ENCODE data around the gene NKD1.
"Not testable (repeated sequence)": the region's sequence is repeated elsewhere in the genome, so short reads cannot be mapped to it uniquely, and the experiment has no call there.

Gene NKD1

DNA sequence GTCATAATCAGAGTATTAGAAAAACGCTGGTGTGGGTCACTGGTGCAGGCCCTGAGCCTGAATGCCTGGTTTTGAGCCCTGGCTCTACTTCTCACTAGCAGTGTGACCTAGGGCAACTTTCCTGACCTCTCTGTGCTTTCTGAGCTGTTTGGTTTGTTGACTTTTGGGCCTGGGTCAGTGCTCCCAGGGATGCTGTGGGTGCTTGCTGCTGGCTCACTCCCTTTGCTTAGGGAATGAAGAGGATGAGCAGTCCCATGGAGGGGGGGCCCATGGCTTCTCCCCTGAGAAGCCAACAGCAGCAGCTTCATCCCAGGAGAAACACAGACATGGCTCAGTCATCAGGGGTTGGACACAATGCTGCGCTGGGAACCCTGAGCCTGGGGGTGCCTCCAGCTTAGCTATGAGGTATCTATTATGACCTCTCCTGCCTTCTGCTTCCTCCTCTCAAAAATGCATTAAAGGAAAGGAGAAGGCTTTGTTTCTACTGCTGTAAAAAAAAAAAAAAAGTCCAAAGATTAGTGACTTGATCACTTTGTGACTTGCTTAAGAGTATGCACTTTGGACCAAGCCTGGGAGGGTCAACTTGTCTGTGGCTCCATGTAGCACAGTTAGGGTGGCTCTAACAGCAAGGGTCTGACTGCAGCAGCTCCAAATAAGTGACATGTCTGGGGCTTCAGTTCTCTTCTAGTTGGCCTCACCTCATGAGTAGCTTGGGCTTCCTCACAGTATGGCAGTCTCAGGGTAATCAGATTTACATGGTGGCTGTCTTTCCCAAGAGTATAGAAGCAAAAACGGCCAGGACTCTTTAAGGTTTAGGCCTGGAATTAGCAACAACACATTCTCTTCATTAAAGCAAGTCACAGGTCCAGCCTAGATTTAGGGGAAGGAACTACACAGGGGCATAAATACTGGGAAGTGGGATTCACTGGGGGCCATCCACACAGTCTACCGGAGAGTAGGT is 13.0 kb downstream of the NKD1 start:
- no peak for DNase-seq

DNA sequence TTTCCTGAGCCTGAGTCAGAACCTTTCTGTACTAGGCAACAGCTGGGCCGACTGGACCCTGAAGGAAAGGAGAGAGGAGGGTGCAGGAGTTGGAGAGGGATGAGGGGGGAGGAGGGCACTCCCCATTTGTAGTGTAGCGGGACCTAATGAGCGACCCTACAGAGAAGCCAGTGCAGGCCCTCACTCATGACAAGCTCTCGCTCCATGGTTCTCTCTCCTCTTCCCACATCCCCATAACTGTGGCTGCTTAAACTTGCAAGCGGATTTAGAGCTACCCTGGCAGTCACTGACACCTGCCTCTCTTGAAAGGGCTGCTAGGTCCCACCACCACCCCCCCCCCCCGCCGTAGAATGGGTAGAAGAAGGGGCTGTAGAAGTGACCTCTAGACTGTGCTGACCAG is 14.5 kb downstream of the NKD1 start:
- DNase-seq: no peak

DNA sequence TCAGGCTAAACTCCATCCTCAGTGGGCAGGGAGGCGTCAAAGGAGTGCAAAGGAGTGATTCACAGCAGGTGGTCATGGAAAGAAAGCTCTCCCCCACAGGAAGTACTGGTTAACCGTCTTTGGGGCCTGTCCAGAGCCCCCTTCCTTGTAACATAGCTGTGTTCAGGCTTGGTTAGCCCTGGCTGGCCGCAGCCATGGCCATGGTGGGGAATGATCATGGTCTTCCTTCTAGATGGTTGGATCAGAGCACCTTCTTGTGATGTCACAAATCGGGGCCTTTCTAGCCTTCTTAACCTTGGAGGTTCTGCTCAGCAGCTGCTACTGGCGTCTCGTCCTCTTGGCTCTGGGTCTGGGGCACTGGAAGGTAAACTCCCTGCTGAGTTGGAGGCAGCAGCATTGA is 15.8 kb downstream of the NKD1 start:
- no peak for DNase-seq

DNA sequence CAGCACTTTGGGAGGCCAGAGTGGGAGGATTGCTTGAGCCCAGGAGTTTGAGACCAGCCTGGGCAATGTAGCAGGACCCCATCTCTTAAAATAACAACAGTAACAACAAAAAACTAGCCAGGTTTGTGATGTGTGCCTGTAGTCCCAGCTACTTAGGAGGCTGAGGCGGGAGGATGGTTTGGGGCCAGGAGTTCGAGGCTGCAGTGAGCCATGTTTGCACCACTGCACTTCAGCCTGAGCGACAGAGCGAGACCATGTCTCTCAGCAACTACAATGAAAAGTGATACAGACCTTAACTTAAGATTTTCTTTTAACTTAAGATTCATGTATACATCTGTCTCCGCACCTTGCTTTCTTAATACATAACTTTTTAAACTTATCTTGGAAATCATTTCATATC is 17.2 kb downstream of the NKD1 start:
- no peak for DNase-seq

DNA sequence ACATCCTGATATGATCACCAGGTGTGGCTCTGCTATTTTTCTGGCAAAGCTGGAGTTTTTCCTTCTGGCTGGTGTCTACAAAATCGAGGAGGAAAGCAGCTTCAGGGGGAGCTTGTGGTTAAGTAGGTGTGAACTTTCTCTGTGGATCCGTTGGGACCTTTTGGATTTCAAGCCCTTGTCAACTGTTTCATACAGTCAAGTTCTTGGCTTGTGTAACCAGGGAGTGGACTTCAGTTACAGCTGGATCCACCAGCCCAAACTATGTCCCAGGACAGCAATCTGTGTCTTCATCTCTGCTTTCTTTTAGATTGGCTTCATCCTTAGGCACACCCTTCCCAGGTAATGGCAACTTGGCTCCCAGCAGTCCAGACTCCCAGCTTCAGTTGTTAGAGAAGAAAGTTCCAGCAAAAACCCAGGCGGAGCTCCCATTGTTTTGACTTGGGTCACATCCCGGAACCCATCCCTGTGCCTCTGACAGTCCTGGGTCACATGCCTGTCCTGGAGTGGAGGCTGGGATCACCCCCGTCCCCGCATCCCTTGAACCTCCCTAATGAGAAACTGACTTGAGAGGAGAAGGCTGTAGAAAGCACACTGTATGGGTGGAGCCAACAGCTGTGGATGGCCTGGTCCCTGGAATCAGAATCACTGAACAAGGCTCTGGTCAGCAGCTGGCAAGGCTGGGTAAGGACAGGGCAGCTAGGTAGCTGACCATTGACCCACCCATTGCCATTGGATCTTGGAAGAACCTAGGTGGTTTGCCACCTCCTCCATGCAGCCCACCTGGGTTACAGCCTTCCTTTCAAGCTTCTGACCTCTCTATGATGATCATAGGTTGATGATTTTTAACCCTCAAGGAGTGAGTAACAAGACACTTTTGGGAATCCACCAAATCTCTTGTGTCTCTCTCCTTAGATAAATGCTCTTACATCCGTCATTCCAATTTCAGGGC is 18.1 kb downstream of the NKD1 start:
- no peak for DNase-seq

DNA sequence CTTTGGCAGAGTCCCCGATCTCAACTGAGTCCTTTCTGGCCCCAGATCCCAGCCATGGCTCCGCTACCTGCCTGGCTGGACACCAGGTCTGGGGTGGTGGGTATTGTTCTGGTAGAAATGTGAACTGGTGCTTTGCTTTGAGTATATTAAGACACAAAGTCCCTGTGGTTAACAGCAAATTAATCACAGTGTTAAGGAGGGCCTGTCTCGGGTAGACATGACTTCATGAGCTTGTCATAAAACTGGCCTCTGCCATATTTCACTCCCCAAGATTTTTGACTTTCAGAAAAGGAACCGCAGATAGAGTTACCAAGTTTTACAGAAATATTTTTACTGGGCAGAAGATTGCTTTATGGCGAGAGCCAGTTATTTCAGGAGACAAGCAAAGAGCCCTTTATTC is 19.5 kb downstream of the NKD1 start:
- no peak for DNase-seq

DNA sequence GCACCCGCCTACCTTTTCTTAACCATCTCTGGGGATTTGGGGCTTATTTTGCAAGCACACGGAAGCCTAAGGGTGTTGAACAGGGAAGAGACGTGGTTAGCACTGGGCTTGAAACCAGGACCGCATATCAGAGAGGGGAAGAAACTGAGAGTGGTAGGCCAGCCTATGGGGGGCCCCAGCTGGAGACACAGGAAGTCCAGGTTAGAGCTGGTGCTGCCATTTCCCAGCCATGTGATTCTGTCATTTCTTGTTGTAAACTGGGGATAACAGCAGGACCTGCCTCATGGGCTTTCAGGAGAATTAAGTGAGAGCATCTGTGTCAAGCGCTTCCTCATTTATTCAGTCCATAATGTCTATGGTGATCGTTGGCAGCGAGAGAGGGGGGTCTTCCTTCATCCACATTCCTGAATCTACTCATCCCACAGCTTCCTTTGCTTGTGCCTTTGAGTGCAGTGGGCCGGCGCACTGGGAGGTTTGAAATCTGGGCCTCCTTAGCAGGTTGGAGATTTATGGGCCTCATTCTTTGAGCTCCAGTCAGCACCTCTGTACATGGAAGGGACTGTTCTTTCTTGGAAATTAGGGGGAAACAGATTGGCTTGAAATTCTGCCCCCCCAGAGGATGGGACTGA is 20.1 kb downstream of the NKD1 start:
- DNase-seq: no peak

DNA sequence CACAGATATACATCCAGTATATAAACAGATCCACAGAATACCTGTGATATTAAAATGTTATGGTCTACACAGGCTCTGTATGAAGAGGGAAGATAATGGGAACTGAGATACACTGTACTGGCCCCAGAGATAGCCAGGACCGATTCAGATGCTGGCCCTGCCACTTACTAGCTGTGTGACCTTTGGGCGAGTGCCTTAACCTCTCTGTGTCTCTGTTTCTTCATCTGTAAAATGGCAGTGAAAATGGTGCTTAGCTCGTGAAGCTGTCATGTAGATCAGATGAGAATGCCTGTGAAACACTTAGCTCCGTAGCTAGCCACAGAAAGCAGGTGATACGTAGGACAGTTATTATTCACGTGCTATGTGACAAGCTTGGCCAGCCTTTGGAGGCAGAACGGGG is 22.2 kb downstream of the NKD1 start:
- no peak for DNase-seq

DNA sequence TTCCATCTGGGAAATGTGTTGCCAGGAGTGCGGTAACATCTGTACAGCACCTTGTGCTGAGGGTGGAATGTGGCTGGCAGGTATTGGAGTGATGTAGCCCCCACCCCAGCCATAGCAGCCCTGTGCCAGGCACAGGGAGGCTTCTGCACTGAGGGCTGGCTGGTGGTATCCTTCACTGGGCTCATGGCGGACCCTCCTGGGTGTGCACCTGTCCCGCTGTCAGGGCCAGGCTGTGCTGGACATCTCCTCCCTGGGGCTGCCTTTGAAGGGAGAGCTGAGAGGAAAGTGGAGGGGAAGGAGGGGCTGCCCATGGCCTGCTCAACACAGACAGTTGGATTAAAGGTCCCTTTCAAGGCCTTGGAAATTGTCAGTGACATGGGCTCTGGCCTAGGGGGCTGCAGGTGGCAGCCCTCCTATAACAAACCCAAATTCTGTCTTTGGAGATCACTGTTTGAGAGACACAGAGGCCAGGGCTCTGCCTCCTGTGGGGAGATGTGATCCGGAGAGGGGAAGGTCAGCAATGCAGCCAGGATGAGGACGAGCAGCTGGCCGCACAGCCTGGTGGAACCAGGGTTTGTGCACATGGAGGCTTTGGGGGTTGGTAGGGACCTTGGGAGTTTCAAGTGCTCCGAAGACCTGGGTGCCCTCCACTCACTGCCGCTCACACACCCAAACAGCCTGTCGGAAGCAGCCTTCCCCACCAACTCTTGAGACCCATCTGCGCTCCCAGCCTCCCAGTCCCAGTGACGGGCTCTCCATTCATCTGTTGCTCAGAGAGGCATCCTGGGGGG is 22.8 kb downstream of the NKD1 start:
- no peak for DNase-seq

DNA sequence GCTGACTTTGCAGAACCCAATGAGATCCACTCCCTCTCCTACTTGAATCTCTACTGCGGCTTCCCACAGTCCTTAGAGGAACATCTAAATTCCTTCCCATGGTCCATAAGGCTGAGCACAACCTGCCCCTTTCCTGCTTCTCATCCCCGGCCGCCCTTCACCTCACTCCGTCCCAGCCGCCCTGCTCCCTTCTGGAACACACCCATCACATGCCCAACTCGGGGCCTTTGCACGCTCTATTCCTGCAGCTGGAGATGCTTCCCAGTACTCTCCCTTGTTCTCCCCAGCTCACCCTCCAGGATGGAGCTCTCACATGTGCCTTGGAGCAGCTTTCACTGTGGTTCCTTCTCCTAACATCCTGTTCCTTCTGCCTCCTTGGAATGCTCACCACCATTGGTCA is 23.6 kb downstream of the NKD1 start:
- DNase-seq: no peak

DNA sequence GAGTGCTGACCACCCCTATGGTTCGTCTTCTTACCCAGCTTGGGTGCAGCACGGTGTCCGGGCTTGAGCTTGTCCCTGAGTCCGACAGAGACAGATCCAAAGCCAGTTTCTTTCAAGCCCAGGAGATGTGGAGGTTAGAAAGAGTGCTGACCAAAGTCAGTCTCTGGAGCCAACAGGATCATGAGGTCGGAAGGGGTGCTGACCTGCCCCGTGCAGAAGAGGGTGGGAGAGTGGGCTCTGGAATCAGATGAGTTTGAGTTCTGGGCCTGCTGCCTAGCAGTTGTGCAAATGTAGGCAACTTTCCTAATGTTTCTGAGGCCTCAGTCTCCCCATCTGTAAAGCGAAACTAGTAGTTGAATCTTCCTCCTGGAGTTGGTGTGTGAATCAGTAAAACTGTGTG is 24.5 kb downstream of the NKD1 start:
- no peak for DNase-seq

DNA sequence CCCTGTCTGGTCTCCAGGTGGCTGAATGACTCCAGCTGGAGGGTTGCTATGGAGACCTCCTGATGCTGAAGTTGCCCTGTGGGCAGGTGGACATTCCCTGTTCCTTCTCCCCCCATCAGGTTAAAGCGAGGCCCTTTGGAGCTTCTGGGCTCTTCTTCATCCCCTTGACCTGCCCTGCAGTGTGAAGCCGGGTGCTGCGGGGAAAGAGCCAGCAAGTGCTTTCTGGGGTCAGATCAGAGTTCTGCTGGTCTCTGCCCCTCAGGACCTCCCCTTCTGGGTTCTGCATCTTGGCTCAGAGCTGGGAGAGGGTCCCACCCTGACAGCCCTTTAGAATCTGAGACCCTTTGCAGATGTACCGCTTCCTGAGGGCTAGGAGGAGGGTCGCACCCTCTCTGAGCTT is 25.1 kb downstream of the NKD1 start:
- no peak for DNase-seq

DNA sequence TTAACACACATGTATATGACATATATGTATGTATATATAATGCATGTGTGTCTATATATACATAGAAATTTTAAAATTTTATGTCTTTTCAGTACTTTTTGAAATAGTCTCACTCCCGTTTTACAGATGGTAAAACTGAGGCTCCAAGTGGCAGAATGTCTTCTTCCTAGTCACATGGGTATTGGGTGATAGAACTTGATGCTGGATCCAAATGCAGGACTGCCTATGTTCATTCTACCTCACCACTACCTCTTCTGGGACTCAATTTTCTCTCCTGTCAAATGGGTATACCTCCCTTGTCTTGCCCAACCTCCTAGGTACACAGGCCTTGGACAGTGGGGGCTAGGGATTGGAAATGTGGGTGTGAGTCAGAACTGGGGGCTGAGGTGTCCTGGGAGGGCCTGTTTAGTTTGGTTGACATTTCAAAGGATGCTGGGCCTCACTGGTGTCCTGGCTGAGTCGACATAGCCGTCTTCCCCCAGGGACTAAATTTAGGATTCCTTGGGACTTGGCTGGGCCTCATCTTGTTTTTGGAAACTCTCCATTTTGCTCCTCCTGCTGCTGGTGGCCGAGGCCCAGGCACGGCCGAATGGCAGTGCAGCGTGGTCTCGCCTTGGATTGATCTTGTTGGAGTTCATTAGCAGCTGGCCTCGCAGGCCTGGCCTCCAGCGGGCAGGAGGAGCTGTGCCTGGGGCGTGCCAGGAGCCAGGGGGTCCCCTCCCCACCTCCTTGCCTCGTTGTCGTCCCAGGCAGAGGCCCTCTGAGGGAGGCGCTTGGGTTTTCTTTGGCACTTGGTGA is 25.9 kb downstream of the NKD1 start:
- DNase-seq: no peak

DNA sequence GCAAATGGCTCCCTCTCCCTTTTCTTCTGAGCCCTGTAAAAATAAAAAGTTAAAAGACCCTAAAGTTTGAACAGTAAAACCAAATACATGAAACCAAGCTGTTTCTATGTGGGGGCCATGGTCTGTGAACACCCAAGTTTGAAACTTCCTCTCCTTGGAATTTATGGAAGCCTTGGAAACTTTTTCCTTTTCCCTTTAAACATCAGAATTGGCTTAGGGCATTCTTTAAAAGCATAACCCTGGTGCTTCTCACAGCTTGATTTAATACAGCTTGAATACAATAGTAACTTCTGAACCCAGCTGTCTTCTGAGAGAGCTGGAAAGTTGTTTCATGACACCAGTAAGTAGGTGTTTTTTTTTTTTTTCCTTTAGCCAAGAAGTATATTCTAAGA is 26.5 kb downstream of the NKD1 start:
- no peak for DNase-seq

DNA sequence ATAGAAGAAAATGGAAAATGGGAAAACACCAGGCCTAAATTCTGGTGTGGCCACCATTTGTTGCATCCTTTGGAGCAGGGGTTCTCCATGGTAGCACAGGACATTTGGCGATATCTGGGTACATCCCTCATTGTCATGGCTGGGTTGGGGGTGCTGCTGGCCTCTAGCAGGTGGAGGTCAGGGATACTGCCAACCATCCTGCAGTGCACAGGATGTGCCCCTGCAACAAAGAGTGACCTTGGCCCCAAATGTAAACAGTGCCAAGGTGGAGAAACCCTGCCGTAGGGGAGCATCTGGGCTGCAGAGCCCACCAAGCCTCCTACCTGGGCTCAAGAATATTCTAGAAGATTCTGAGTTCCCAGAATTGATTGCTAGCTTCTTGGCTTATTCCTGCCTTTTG is 27.5 kb downstream of the NKD1 start:
- no peak for DNase-seq

DNA sequence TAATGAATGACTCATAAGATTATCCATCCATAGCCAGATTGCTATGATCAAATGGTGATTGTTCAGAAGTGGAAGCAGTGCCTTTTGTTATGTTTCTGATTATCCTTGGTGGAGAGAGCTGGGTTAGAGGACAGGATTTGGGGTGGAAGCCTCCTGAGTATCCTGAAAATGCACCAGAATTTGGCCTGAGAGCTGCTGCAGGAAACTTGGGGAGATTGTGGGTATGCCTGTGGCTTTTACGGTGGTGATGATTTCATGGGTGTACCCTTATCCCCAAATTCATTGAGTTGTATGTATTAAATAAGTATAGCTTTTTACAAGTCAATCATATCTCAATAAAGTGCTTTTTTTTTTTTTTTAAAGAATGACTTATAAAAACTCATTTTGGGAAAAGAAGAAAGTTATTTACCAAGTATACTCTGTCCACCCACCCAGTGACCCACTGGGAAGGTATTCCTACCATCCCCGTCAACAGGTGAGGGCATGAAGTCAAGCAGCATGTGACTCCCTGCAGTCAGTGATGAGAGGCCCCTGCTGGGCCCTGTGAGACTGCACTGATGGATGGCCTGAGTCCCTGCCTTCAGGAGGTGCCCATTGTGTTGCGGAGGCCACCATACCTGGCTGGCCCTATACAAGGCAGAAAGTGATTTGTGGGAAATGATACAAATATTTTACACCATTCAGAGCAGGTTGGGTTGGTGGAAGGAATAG is 28.4 kb downstream of the NKD1 start:
- DNase-seq: no peak

DNA sequence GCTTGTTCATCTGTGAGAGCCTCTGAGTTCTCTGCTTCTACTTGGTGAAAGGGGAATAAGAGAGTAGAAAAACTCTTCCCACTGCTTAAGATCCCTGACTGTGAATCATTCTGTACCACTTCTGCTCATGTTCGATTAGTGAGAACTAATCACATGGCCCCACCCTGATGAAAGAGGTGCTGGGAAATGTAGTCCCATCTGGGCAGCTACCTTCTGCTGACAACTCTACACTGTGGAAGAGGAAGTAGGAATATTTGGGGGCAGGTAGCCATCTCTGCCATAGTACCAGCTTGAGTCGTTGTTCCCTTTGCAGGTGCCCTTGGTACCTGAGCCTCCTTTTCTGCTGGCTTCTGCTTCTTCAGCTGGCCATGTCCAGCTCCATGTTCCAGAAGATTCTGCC is 29.9 kb downstream of the NKD1 start:
- no peak for DNase-seq

DNA sequence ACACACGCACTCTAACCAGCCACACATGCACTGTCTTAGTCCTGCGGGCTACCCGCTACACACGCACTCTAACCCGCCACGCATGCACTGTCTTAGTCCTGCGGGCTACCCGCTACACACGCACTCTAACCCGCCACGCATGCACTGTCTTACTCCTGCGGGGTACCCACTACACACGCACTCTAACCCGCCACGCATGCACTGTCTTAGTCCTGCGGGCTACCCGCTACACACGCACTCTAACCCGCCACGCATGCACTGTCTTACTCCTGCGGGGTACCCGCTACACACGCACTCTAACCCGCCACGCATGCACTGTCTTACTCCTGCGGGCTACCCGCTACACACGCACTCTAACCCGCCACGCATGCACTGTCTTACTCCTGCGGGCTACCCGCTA is 31.2 kb downstream of the NKD1 start:
- not testable (repeated sequence) for DNase-seq

DNA sequence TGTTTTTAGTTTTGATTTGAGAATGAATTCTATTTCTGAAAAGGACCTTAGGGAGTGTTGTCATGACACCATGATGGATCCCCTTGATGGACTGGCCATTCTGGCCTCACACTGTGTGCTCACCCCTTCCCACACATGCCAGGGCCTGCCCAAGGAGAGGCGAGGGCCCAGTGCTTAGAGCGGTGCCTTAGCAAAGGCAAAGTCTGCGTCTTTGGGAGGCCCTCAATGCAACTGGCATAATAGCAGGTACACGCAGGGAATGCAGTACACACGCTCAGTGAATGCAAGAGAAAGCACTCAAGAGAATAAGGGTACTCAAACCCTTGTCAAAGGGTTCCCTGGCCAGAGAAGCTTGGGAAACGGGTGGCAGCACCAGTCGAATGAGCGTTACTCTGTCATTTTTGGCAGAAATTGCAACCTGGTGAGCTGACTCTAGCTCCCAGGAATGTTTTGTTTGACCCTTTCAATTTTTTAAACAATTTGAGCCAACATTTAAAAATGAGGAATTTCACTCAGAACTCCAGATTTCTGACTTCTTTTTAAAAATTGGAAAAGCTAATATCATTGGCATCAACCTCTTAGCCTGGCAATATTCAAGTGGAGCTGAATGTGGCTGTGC is 32.1 kb downstream of the NKD1 start:
- no peak for DNase-seq

DNA sequence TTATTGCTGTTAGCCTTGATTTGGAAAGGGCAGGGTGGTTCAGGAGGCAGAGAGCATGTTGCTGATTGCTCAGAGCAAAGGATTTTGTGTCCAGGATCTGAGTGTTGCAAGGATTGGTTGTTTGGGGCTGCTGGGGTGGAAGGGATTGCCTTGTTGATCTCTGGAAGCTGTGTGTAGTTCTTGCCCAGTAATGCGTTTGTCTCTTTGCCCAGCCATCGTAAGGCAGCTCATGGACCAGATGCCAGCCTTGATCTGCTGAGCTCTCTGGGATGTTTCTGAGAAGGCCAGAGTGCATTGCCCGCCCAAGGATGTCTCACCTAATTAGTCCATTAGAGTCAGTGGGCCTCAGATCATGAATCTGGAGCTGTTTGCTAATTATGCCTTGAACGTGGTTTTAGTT is 33.6 kb downstream of the NKD1 start:
- no peak for DNase-seq

DNA sequence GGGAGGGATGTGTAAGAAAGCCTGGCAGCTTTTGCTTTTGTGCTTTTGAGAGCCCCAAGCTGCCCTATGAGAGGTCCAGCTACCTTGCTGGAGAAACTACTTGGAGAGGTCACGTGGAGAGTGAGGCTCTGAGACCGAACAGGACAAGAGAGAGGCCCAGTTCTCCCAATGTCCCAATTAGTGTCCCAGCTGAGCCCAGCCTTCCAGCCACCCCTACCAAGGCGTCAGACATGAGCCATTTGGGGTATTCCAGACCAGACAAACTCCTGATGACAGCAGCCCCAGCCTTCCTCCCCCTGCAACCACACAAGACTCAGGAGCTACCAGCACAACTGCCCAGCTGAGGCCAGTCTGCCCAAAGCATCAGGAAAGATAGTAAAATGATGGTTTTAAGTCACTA is 35.0 kb downstream of the NKD1 start:
- DNase-seq: no peak

All from SIG-M5 (cell line).